Memory B cell (primary cell): ENCODE measurements around the gene NDUFA6.
"Not testable (repeated sequence)": the region's sequence is repeated elsewhere in the genome, so short reads cannot be mapped to it uniquely, and the experiment has no call there.

ENCODE experiments used
- ATAC-seq: fragments of 150-1000 bp; cut with Tn5 transposase; 2 replicates; pipeline ENCODE4 v1.10.0; 2021; ENCODE audit warnings: low read depth, mild to moderate bottlenecking, moderate library complexity
- DNase-seq, 2 donors: peaks; one replicate each; pipeline ENCODE4 v3.0.0; 2022; ENCODE audit warnings: low spot score in 2 of 2
- H3K27ac Mint-ChIP-seq: one replicate; pipeline ENCODE4 v1.8.0; 2022; ENCODE audit warnings: mild to moderate bottlenecking, moderate library complexity, mixed read lengths
- H3K27me3 Mint-ChIP-seq: one replicate; pipeline ENCODE4 v1.8.0; 2022; ENCODE audit warnings: mixed read lengths
- H3K36me3 Mint-ChIP-seq: one replicate; pipeline ENCODE4 v1.8.0; 2022; ENCODE audit warnings: mild to moderate bottlenecking, mixed read lengths
- H3K4me1 Mint-ChIP-seq: one replicate; pipeline ENCODE4 v1.8.0; 2022; ENCODE audit warnings: mixed read lengths
- H3K4me3 Mint-ChIP-seq: one replicate; pipeline ENCODE4 v1.8.0; 2022; ENCODE audit warnings: mild to moderate bottlenecking, moderate library complexity, mixed read lengths
- H3K9me3 Mint-ChIP-seq: one replicate; pipeline ENCODE4 v1.8.0; 2022; ENCODE audit warnings: mixed read lengths

NDUFA6 gene

GRCh38 chr22:42083119-42083518 lies 7.5 kb downstream of the NDUFA6 start:
- ATAC-seq: no peak
- no peak overlapping the region for H3K4me3 Mint-ChIP-seq
- peaks cover 18% of the 10 kb centered on the region for H3K36me3 Mint-ChIP-seq
- H3K9me3 Mint-ChIP-seq: no peaks in the 10 kb centered on the region
- peaks cover 13% of the 10 kb centered on the region for H3K4me1 Mint-ChIP-seq
- H3K27me3 Mint-ChIP-seq: no peaks in the 10 kb centered on the region
- no peak for DNase-seq
- H3K27ac Mint-ChIP-seq: no peak overlapping the region

GRCh38 chr22:42080287-42080686 lies 10.3 kb downstream of the NDUFA6 start:
- Mint-ChIP-seq H3K4me3 (peak overlapping the region; percentile 92), H3K27me3 (no peaks in the 10 kb centered on the region), H3K27ac (peak overlapping the region; percentile 94), H3K36me3 (peaks cover 11% of the 10 kb centered on the region), H3K9me3 (no peaks in the 10 kb centered on the region), H3K4me1 (peaks cover 13% of the 10 kb centered on the region)
- no peak for DNase-seq
- ATAC-seq: no peak

- Mint-ChIP-seq H3K36me3 (peaks cover 9% of the 10 kb centered on the region), H3K27ac (peak within 1 kb of the TSS; percentile 94), H3K4me1 (peaks cover 17% of the 10 kb centered on the region), H3K4me3 (peak within 1 kb of the TSS; percentile 92), H3K9me3 (no peaks in the 10 kb centered on the region), H3K27me3 (no peaks in the 10 kb centered on the region)
- DNase-seq (peak; percentile 98), ATAC-seq (peak; percentile 84)
These were observed 11.0 kb downstream of the NDUFA6 start, which contains the start of gene SMDT1 for GRCh38 chr22:42079319-42080251. Gene SMDT1 (plus strand): TSS chr22:42079700. CDS start chr22:42079769, 69 bp downstream.

DNA sequence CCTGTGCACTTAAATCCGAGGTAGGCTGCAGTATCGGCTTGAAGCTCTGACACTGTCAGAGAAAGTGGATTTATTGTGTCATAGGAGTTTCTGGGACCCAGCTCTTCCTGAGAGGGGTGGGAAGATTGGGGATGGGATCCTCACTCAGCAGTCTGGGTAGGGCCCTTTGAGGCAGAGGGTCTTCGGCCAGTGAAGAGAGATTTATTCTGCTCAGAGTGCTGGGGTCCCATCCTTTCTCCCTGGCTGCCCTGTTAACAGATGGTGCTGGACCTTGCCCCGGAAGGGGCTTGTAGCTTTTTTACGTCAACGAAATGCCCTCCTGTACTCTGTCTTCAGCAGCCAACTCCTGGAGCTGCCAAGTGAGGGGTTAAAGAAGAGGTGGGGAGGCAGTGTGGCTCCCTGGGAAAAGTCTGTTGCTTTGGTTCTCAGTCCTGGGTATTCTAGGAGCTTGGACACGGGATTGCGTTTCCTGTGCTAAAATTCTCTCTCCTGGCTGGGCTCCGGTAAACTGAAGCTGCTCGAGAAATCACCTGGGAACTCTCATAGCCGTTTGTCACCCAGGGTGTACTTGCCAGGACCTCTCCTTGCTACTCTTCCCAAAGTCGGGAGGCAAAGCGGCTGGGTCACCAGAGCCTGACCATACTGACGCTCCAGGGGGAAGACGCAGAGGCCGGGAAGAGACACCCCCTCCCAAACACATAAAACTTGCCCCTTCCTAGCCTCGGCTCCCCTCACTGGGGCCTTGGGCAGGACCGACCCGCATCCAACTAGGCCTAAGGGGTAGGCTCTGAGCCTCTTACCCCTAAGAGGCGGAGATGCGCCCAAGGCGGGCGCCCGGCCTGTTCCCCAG lies 11.9 kb downstream of the NDUFA6 start:
- no peak for ATAC-seq

GRCh38 chr22:42077486-42078125 lies 13.0 kb downstream of the NDUFA6 start:
- H3K9me3 Mint-ChIP-seq: no peaks in the 10 kb centered on the region
- no peak overlapping the region for H3K27ac Mint-ChIP-seq
- peaks cover 6% of the 10 kb centered on the region for H3K36me3 Mint-ChIP-seq
- DNase-seq: no peak
- H3K27me3 Mint-ChIP-seq: no peaks in the 10 kb centered on the region
- H3K4me1 Mint-ChIP-seq: peaks cover 20% of the 10 kb centered on the region
- H3K4me3 Mint-ChIP-seq: peak overlapping the region; percentile 29
- no peak for ATAC-seq

More for the DNA sequence above, 11.9 kb downstream of the NDUFA6 start:
- H3K27me3 Mint-ChIP-seq: no peaks in the 10 kb centered on the region
- peak overlapping the region; percentile 92 for H3K4me3 Mint-ChIP-seq
- H3K36me3 Mint-ChIP-seq: peaks cover 8% of the 10 kb centered on the region
- H3K27ac Mint-ChIP-seq: peak overlapping the region; percentile 94
- no peaks in the 10 kb centered on the region for H3K9me3 Mint-ChIP-seq
- peaks cover 17% of the 10 kb centered on the region for H3K4me1 Mint-ChIP-seq
- no peak for DNase-seq

GRCh38 chr22:42076764-42077485 lies 13.6 kb downstream of the NDUFA6 start:
- Mint-ChIP-seq H3K4me1 (peaks cover 17% of the 10 kb centered on the region), H3K27ac (no peak overlapping the region), H3K4me3 (no peak overlapping the region), H3K27me3 (no peaks in the 10 kb centered on the region), H3K36me3 (peaks cover 3% of the 10 kb centered on the region), H3K9me3 (no peaks in the 10 kb centered on the region)
- DNase-seq: no peak
- ATAC-seq: no peak

DNA sequence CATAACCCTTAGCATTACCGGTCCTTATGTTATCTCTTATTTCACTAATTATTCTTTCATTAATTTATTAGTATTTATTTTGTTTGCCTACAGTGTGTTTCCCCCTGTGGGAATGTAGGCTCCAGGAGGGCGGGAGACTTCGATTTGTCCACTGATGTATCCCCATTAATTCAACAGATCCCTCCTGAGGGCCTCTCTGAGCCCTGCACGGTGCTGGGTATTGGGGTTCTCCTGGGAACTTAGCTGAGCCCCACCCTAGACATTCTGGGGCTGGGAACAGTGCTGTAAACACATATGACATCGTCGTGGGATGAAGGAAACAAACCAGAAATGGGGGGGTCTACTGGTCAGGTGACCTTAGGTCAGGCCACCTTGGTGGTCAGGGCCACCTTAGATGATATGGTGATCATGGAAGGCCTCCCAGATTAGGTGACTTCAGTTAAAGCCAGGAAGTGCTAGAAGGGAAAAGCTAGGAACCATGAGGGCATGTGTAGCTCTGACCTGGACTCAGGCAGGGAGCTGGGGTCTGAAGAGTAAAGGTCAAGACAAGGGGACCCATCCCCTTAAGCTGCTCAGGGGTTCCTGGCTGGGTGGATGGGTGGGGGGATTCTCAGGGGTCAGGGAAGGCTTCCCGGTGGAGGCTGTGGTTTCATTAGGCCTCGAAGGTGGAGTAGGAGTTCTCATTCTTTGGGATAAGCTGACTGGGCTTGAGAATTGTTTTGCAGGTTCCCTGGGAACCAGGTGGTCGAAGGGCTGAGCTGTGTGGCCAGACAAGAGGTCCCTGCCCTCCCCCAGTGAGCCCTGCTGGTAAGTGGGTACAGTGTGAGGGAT lies 15.5 kb downstream of the NDUFA6 start:
- Mint-ChIP-seq H3K9me3 (no peaks in the 10 kb centered on the region), H3K4me3 (peak overlapping the region; percentile 83), H3K27ac (peak overlapping the region; percentile 28), H3K27me3 (no peaks in the 10 kb centered on the region), H3K36me3 (no peaks in the 10 kb centered on the region), H3K4me1 (peaks cover 26% of the 10 kb centered on the region)
- ATAC-seq: no peak
- no peak for DNase-seq

DNA sequence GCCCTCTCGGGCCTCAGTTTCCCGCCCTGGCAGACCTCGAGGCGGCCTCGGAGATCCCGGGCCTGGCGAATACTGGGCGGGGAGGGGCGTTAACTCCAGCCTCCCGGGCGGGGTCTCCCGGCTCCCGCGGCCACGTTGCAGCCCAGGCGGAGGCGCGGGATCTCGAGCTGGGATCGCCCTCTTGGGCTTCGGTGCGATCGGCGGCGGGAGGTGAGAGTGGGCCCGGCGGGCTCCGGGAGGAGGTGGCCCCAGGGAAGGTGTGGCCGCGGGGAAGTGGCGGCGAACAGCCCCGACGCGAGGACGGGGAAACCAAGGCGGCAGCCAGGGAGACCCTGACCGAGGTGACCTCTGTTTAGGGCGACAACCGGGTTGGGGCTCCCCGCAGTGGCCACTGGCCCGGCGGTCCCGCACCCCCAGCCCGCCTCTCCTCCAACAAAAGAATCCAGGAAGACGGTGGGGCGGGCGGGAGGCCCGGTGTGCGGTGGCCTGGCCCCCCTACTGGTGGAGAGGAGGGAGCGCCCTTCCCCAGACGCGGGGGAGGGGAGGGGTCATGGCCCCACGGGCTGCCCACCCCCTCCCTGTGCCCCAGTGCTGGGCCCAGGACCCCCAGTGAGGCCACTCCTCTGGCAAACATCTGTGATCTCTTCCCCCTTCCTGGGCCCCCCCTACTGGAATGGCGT lies 16.3 kb downstream of the NDUFA6 start, which contains the start of gene PHETA2:
TSS of gene PHETA2 (plus strand) at position 117 of the 680 bp plus-strand sequence. CDS start 3,046 bp downstream, outside the sequence.
- peak within 1 kb of the TSS; percentile 28 for H3K27ac Mint-ChIP-seq
- no peaks in the 10 kb centered on the region for H3K27me3 Mint-ChIP-seq
- H3K36me3 Mint-ChIP-seq: no peaks in the 10 kb centered on the region
- ATAC-seq (peak; percentile 14), DNase-seq (peak; percentile 45 to 62)
- no peaks in the 10 kb centered on the region for H3K9me3 Mint-ChIP-seq
- H3K4me3 Mint-ChIP-seq: peak within 1 kb of the TSS; percentile 83
- H3K4me1 Mint-ChIP-seq: peaks cover 29% of the 10 kb centered on the region

- H3K27me3 Mint-ChIP-seq: no peaks in the 10 kb centered on the region
- ATAC-seq (no peak), DNase-seq (no peak)
- no peak overlapping the region for H3K27ac Mint-ChIP-seq
- no peaks in the 10 kb centered on the region for H3K9me3 Mint-ChIP-seq
- peaks cover 25% of the 10 kb centered on the region for H3K4me1 Mint-ChIP-seq
- peak overlapping the region; percentile 71 for H3K4me3 Mint-ChIP-seq
- no peaks in the 10 kb centered on the region for H3K36me3 Mint-ChIP-seq
These were observed 16.9 kb downstream of the NDUFA6 start for GRCh38 chr22:42073621-42074041.

DNA sequence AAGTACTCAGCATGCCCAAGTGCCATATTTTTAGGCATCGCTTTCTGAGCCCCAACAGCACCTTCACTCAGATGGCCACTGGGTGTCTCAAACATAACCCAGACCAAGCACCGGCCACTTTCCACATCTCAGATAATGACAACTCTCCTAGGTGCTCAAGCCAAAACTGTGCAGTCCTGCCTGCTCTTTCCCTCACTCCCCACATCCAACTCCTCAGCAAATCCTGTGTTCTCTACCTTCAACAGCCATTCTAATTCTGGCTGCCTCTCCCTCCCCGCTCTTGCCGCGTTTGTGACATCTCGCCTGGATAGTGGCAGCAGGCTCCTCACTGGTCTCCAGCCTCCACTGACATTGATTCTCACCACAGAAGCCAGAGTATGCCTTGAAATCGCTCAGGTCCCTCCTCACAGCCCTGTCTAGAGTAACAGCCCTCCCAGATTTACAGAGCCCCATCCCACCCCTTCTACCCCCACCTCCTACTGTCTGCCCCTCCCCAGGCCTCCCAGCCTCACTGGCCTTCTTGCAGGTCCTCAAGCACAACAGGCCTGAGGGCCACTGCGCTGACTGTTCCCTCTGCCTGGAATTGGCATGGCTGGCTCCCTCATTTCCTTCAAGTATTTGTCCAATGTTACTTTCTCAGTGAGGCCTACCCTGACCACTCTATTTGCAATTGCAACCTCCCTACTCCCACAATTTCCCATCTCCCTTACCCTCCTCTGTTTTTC lies 17.8 kb downstream of the NDUFA6 start:
- no peak for ATAC-seq
- peaks cover 26% of the 10 kb centered on the region for H3K4me1 Mint-ChIP-seq
- H3K36me3 Mint-ChIP-seq: no peaks in the 10 kb centered on the region

DNA sequence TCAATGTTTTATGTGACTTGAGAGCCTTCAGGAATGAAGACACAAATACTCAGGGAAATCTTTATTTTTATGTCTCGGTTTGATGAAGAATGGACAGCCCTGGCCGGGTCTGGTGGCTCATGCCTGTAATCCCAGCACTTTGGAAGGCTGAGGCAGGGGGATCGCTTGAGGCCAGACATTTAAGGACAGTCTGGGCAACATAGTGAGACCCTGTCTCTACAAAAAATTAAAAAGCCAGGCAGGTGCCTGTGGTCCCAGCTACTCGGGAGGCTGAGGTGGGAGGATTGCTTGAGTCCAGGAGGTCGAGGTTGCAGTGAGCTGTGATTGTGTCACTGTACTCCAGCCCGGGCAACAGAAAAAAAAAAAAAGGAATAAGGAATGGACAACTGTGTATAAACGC lies 19.1 kb downstream of the NDUFA6 start:
- Mint-ChIP-seq H3K4me1 (peaks cover 26% of the 10 kb centered on the region), H3K27ac (peak overlapping the region; percentile 88), H3K4me3 (peak overlapping the region; percentile 93)
- not testable (repeated sequence) for DNase-seq, H3K36me3 Mint-ChIP-seq, H3K27me3 Mint-ChIP-seq, ATAC-seq, H3K9me3 Mint-ChIP-seq

More for the DNA sequence above, 17.8 kb downstream of the NDUFA6 start:
- H3K4me3 Mint-ChIP-seq: peak overlapping the region; percentile 71
- H3K9me3 Mint-ChIP-seq: no peaks in the 10 kb centered on the region
- no peak overlapping the region for H3K27ac Mint-ChIP-seq
- H3K27me3 Mint-ChIP-seq: no peaks in the 10 kb centered on the region
- DNase-seq: no peak
